H9 (cell line): Measurements from ENCODE around the gene RSAD2. TPM values are rescaled to one million over a fixed set of nuclear protein-coding genes. Genes with fewer than 3 reads are reported as not detected.

Experiments
- DNase-seq: peaks from one replicate; pipeline ENCODE4 v3.0.0-alpha.2; 2017
- H2AFZ ChIP-seq: one replicate; pipeline ENCODE4 v1.6.1; 2013; ENCODE audit warnings: mild to moderate bottlenecking, low read length, control low read depth, moderate library complexity
- H2AK5ac ChIP-seq: 2 replicates; pipeline ENCODE4 v1.6.1; 2013; ENCODE audit warnings: low read length, control low read depth, mixed read lengths; ENCODE audit not compliant: insufficient read length
- H2BK120ac ChIP-seq: one replicate; pipeline ENCODE4 v1.6.1; 2013; ENCODE audit warnings: low read depth, mild to moderate bottlenecking, low read length, control low read depth, inconsistent platforms; ENCODE audit not compliant: poor library complexity, severe bottlenecking
- H2BK12ac ChIP-seq: 2 replicates; pipeline ENCODE4 v1.6.1; 2013; ENCODE audit warnings: low read length, control low read depth, mixed read lengths, low read depth; ENCODE audit not compliant: insufficient read length
- H2BK15ac ChIP-seq: 2 replicates; pipeline ENCODE4 v1.6.1; 2013; ENCODE audit warnings: low read depth, low read length, control low read depth
- H2BK20ac ChIP-seq: one replicate; pipeline ENCODE4 v1.6.1; 2013; ENCODE audit warnings: low read depth, mild to moderate bottlenecking, low read length, control low read depth, inconsistent platforms; ENCODE audit not compliant: poor library complexity, severe bottlenecking
- H2BK5ac ChIP-seq: 2 replicates; pipeline ENCODE4 v1.6.1; 2013; ENCODE audit warnings: low read length, control low read depth, mixed read lengths; ENCODE audit not compliant: insufficient read length
- H3K14ac ChIP-seq: 2 replicates; pipeline ENCODE4 v1.6.1; 2013; ENCODE audit warnings: low read length, control low read depth; ENCODE audit not compliant: insufficient read depth
- H3K18ac ChIP-seq: 2 replicates; pipeline ENCODE4 v1.6.1; 2013; ENCODE audit warnings: low read depth, mild to moderate bottlenecking, mixed read lengths, low read length, control low read depth; ENCODE audit not compliant: insufficient read length
- H3K23ac ChIP-seq: 2 replicates; pipeline ENCODE4 v1.6.1; 2013; ENCODE audit warnings: low read length, control low read depth, mixed read lengths, low read depth; ENCODE audit not compliant: insufficient read length
- H3K23me2 ChIP-seq: 2 replicates; pipeline ENCODE4 v1.6.1; 2013; ENCODE audit warnings: low read depth, mild to moderate bottlenecking, mixed read lengths, low read length, control low read depth; ENCODE audit not compliant: insufficient read length, poor library complexity, severe bottlenecking
- H3K27ac ChIP-seq: 2 replicates; pipeline ENCODE4 v1.5.1; 2013; ENCODE audit warnings: low read length, control low read depth, mixed read lengths, low read depth; ENCODE audit not compliant: insufficient read length
- H3K27me3 ChIP-seq: 2 replicates; pipeline ENCODE4 v1.6.1; 2013; ENCODE audit warnings: low read length, control low read depth, inconsistent platforms; ENCODE audit not compliant: insufficient read depth
- H3K4ac ChIP-seq: 2 replicates; pipeline ENCODE4 v1.6.1; 2013; ENCODE audit warnings: low read depth, mild to moderate bottlenecking, control low read depth, inconsistent platforms, low read length, moderate library complexity
- H3K4me1 ChIP-seq: 2 replicates; pipeline ENCODE4 v1.6.1; 2013; ENCODE audit warnings: low read length, control low read depth, inconsistent platforms; ENCODE audit not compliant: insufficient read depth
- H3K4me2 ChIP-seq: 2 replicates; pipeline ENCODE4 v1.6.1; 2013; ENCODE audit warnings: low read length, control low read depth, mixed read lengths; ENCODE audit not compliant: insufficient read length, insufficient read depth
- H3K56ac ChIP-seq: 2 replicates; pipeline ENCODE4 v1.6.1; 2013; ENCODE audit warnings: low read depth, mild to moderate bottlenecking, mixed read lengths, low read length, control low read depth; ENCODE audit not compliant: insufficient read length
- H3K79me1 ChIP-seq: 2 replicates; pipeline ENCODE4 v1.6.1; 2013; ENCODE audit warnings: low read depth, mild to moderate bottlenecking, moderate library complexity, low read length, control low read depth, inconsistent platforms; ENCODE audit not compliant: insufficient read depth, poor library complexity, severe bottlenecking
- H3K79me2 ChIP-seq: 2 replicates; pipeline ENCODE4 v1.6.1; 2013; ENCODE audit warnings: low read length, control low read depth, inconsistent platforms; ENCODE audit not compliant: insufficient read depth
- H3K9ac ChIP-seq: 2 replicates; pipeline ENCODE4 v1.6.1; 2013; ENCODE audit warnings: low read length, control low read depth, mixed read lengths; ENCODE audit not compliant: insufficient read length; ENCODE audit errors: extremely low read depth
- H3K9me3 ChIP-seq: one replicate; pipeline ENCODE4 v1.6.1; 2013; ENCODE audit warnings: low read depth, low read length, inconsistent platforms; ENCODE audit not compliant: control insufficient read depth
- H3T11ph ChIP-seq: one replicate; pipeline ENCODE4 v1.6.1; 2013; ENCODE audit warnings: mild to moderate bottlenecking, low read length, control low read depth, inconsistent platforms
- H4K20me1 ChIP-seq: one replicate; pipeline ENCODE4 v1.6.1; 2013; ENCODE audit not compliant: control insufficient read depth, insufficient read length, insufficient read depth
- H4K5ac ChIP-seq: 2 replicates; pipeline ENCODE4 v1.6.1; 2013; ENCODE audit warnings: low read depth, mild to moderate bottlenecking, mixed read lengths, low read length, control low read depth; ENCODE audit not compliant: insufficient read length
- H4K8ac ChIP-seq: replicated peaks from 2 replicates; pipeline ENCODE4 v1.6.1; 2013; ENCODE audit warnings: low read length, control low read depth, mixed read lengths, low read depth; ENCODE audit not compliant: insufficient read length
- H4K91ac ChIP-seq: 2 replicates; pipeline ENCODE4 v1.6.1; 2013; ENCODE audit warnings: low read depth, mild to moderate bottlenecking, moderate library complexity, mixed read lengths, low read length, control low read depth; ENCODE audit not compliant: insufficient read length
- H3K27ac Mint-ChIP-seq, 3 experiments: 2 replicates in 2 of 3; 3 replicates in 1 of 3; pipeline ENCODE4 v1.8.0; 2020 to 2021; ENCODE audit warnings: mixed read lengths in 3 of 3, mild to moderate bottlenecking in 1 of 3, moderate library complexity in 1 of 3
- H3K27me3 Mint-ChIP-seq: 2 replicates; pipeline ENCODE4 v1.8.0; 2021; ENCODE audit warnings: low read depth, mild to moderate bottlenecking, moderate library complexity, mixed read lengths
- H3K36me3 Mint-ChIP-seq, 3 experiments: 2 replicates in 2 of 3; 3 replicates in 1 of 3; pipeline ENCODE4 v1.8.0; 2020 to 2021; ENCODE audit warnings: low read depth in 3 of 3, mixed read lengths in 3 of 3; ENCODE audit not compliant: insufficient read depth in 1 of 3
- H3K4me1 Mint-ChIP-seq, 2 experiments: 2 replicates each; pipeline ENCODE4 v1.8.0; 2020; ENCODE audit warnings: mixed read lengths in 2 of 2
- H3K4me3 Mint-ChIP-seq, 2 experiments: 2 replicates in 1 of 2; 3 replicates in 1 of 2; pipeline ENCODE4 v1.8.0; 2020 to 2021; ENCODE audit warnings: mild to moderate bottlenecking in 2 of 2, mixed read lengths in 2 of 2, moderate library complexity in 1 of 2
- H3K9me3 Mint-ChIP-seq, 2 experiments: 2 replicates in 1 of 2; 3 replicates in 1 of 2; pipeline ENCODE4 v1.8.0; 2020; ENCODE audit warnings: mild to moderate bottlenecking in 2 of 2, mixed read lengths in 2 of 2, moderate library complexity in 1 of 2
- WGBS: extraction: QIAGEN DNeasy Blood & Tissue Kit; methylation state at CpG from one replicate; pipeline ENCODE4 v1.1.7; 2013; ENCODE audit warnings: missing lambda C conversion rate, low lambda C conversion rate, mixed read lengths; ENCODE audit not compliant: insufficient read length; ENCODE audit errors: extremely low coverage; 5-methylcytosine and 5-hydroxymethylcytosine counted together
- total RNA-seq: library from RNA; stranded (reverse); gene quantifications from 2 replicates; pipeline ENCODE4 v1.2.1, GENCODE V29; 2021
- TF ChIP-seq, protein P1 (sequence below): fragments of 200-600 bp; sonication (generic); conservative IDR thresholded peaks from 3 replicates; pipeline ENCODE4 v1.8.0; 2021; ENCODE audit warnings: antibody characterized with exemption, mild to moderate bottlenecking

Gene RSAD2
- total RNA-seq, 1 experiment from 2014 or later: not detected

DNA sequence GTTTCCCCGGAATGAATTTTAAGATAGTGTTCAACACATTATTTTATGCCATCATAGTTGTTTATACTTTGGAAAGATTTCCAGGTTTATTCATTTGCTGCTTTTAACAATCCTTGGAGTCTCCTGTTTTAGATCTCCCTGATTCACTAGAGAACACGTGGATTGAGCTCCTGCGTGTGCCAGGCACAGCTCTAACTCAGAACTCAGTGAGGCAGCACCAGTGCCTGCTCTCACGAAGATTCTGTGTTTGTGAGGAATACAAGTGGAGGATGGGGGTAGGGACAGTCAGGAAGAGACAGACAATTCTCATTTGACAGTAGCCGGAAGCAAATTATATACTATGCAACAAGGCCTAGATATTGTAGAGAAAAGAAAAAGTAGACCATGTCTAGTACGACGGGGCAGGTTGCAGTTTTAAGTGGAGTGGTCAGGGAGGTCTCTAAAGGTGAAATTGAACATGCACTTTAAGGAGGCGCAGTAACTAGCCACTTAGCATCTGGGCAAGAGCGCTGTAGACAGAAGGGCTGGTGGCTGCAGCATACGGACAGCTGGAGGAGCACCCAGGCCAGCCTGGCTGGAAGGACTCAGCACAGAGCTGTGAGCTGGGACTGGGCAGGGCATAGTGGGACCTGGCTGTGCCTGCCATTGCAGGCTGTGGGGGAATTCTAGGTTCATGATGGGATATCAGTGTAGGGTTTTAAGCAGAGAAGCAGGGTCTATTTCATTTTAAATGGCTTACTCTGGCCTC lies 63.9 kb downstream of the RSAD2 start:
- Histone ChIP-seq H3K9me3 (no peaks in the 10 kb centered on the region), H3K9ac (no peak overlapping the region), H2AK5ac (no peak overlapping the region), H3K4me2 (no peak overlapping the region), H3K18ac (no peak overlapping the region), H3K23ac (no peak overlapping the region), H3K4me1 (peaks cover 4% of the 10 kb centered on the region; the same call in 1 of the 2 replicates), H3K79me1 (peaks cover 7% of the 10 kb centered on the region), H2BK5ac (no peak overlapping the region), H2BK12ac (no peak overlapping the region), H3K23me2 (peaks cover 3% of the 10 kb centered on the region), H4K91ac (no peak overlapping the region), H4K8ac (no peak overlapping the region), H2BK15ac (no peak overlapping the region), H2BK20ac (no peak overlapping the region), H3K27ac (no peak overlapping the region), H3K4ac (no peak overlapping the region), H4K20me1 (no peaks in the 10 kb centered on the region), H3K14ac (no peak overlapping the region; the same call in 1 of the 2 replicates), H4K5ac (no peak overlapping the region), H2AFZ (no peak overlapping the region), H2BK120ac (no peak overlapping the region), H3K79me2 (peaks cover 2% of the 10 kb centered on the region; the same call in 1 of the 2 replicates), H3T11ph (no peak overlapping the region), H3K27me3 (no peaks in the 10 kb centered on the region), H3K56ac (no peak overlapping the region)
- WGBS: no CpG with 5 or more reads among the region's 10 CpGs
- H3K27ac Mint-ChIP-seq: peak overlapping the region in 1 of 3 experiments; percentile 64; a peak in 3 of 7 replicates
- H3K27me3 Mint-ChIP-seq: no peaks in the 10 kb centered on the region; the same call in 1 of the 2 replicates
- no peaks in the 10 kb centered on the region for H3K9me3 Mint-ChIP-seq
- no peak for DNase-seq
- H3K36me3 Mint-ChIP-seq: peaks cover 17 to 24% (median 23%) of the 10 kb centered on the region in 3 experiments
- TF ChIP-seq, protein P1, sequence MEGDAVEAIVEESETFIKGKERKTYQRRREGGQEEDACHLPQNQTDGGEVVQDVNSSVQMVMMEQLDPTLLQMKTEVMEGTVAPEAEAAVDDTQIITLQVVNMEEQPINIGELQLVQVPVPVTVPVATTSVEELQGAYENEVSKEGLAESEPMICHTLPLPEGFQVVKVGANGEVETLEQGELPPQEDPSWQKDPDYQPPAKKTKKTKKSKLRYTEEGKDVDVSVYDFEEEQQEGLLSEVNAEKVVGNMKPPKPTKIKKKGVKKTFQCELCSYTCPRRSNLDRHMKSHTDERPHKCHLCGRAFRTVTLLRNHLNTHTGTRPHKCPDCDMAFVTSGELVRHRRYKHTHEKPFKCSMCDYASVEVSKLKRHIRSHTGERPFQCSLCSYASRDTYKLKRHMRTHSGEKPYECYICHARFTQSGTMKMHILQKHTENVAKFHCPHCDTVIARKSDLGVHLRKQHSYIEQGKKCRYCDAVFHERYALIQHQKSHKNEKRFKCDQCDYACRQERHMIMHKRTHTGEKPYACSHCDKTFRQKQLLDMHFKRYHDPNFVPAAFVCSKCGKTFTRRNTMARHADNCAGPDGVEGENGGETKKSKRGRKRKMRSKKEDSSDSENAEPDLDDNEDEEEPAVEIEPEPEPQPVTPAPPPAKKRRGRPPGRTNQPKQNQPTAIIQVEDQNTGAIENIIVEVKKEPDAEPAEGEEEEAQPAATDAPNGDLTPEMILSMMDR: no peak
- no peak overlapping the region for H3K4me3 Mint-ChIP-seq
- H3K4me1 Mint-ChIP-seq: peaks cover 25 to 43% of the 10 kb centered on the region in 2 experiments
